Endothelial cell (in vitro differentiated cells): ENCODE measurements around the gene SLC39A6. TPM values are rescaled to one million over a fixed set of nuclear protein-coding genes. Genes with fewer than 3 reads are reported as not detected.
"Not testable (repeated sequence)": the region's sequence is repeated elsewhere in the genome, so short reads cannot be mapped to it uniquely, and the experiment has no call there.

Source experiments
- DNase-seq: peaks from one replicate; pipeline ENCODE4 v3.0.0; 2021; ENCODE audit warnings: low spot score
- H3K27ac Mint-ChIP-seq: one replicate; pipeline ENCODE4 v1.8.0; 2021; ENCODE audit warnings: mixed read lengths, inconsistent platforms; ENCODE audit not compliant: unreplicated experiment
- H3K27me3 Mint-ChIP-seq: one replicate; pipeline ENCODE4 v1.8.0; 2021; ENCODE audit warnings: mild to moderate bottlenecking, moderate library complexity, mixed read lengths, inconsistent platforms; ENCODE audit not compliant: unreplicated experiment
- H3K36me3 Mint-ChIP-seq: one replicate; pipeline ENCODE4 v1.8.0; 2021; ENCODE audit warnings: mild to moderate bottlenecking, low read depth, mixed read lengths, inconsistent platforms; ENCODE audit not compliant: unreplicated experiment
- H3K4me1 Mint-ChIP-seq: one replicate; pipeline ENCODE4 v1.8.0; 2021; ENCODE audit warnings: mild to moderate bottlenecking, mixed read lengths, inconsistent platforms; ENCODE audit not compliant: unreplicated experiment
- H3K4me3 Mint-ChIP-seq: one replicate; pipeline ENCODE4 v1.8.0; 2021; ENCODE audit warnings: mild to moderate bottlenecking, mixed read lengths, inconsistent platforms; ENCODE audit not compliant: unreplicated experiment
- H3K9me3 Mint-ChIP-seq: one replicate; pipeline ENCODE4 v1.8.0; 2021; ENCODE audit warnings: mixed read lengths, inconsistent platforms; ENCODE audit not compliant: unreplicated experiment
- CTCF ChIP-seq: fragments of 200-600 bp; sonication (generic); IDR thresholded peaks from one replicate; pipeline ENCODE4 v1.5.0; 2021; ENCODE audit warnings: antibody characterized with exemption; ENCODE audit not compliant: unreplicated experiment
- total RNA-seq: library from RNA; stranded (reverse); fragmentation: NEBNext Ultra II Directional; extraction: Animal tissue kit (Norgen Biotek cat#: 25700); gene quantifications from one replicate; pipeline ENCODE4 v1.2.1, GENCODE V29; 2021; ENCODE audit not compliant: unreplicated experiment

Gene SLC39A6
- total RNA-seq, 1 donor from 2014 or later: 28.2 TPM

DNA sequence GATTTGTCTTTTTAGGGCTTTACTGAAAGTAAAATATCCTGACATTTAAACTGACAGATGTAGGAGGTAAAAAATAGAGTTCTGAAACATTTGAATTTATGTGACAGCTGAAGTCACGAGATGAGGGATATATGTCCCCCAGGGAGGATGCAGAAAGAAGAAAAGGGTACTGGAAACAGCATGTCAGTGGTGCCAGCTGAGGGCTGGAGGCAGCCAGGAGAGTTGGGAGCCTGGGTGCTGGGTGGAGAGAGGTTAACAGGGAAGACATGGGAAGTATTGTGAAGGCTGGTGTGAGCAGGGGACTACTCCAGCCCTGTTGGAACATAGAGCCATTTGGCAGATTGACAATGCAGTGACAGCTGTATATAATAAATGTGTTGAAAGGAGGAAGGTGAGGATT lies 46.3 kb upstream of the SLC39A6 start:
- Mint-ChIP-seq H3K4me1 (peaks cover 14% of the 10 kb centered on the region), H3K36me3 (no peaks in the 10 kb centered on the region), H3K27me3 (peaks cover 1% of the 10 kb centered on the region), H3K27ac (no peak overlapping the region), H3K4me3 (no peak overlapping the region), H3K9me3 (no peaks in the 10 kb centered on the region)
- DNase-seq: no peak
- TF ChIP-seq CTCF: no peak

DNA sequence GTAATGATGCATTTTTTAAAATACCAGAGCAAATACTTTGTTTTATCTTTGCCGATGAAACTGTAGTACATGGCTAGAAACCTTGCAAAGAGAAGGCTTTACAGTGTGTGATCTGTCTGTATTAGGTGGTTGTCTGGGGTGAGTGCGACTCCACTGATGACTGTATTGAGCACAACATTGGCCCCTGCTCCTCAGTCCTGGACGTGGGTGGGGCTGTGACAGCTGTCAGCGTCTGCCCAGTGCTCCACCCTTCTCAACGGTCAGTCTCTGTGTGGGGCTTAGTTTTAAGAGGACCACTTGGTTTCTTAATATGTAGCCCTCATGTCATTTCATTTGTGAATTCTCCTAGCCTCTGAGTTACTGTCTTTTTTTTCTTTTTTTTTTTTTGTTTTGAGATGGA lies 40.8 kb upstream of the SLC39A6 start:
- TF ChIP-seq CTCF: no peak
- Mint-ChIP-seq H3K9me3 (no peaks in the 10 kb centered on the region), H3K27ac (no peak overlapping the region), H3K36me3 (peaks cover 21% of the 10 kb centered on the region), H3K4me1 (no peaks in the 10 kb centered on the region), H3K4me3 (no peak overlapping the region), H3K27me3 (peaks cover 3% of the 10 kb centered on the region)
- no peak for DNase-seq

DNA sequence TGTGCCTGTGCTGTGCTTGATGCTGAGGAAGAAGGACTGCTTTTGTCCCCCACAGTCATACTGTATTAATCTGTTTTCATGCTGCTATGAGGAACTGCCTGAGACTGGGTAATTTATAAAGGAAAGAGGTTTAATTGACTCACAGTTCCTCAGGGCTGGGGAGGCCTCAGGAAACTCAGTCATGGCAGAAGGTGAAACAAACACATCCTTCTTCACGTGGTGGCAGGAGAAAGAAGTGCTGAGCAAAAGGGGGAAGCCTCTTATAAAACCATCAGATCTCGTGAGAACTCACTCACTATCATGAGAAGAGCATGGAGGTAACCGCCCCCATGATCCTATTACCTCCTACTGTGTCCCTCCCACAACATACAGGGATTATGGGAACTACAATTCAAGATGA lies 39.2 kb upstream of the SLC39A6 start:
- not testable (repeated sequence) for H3K4me1 Mint-ChIP-seq, H3K27me3 Mint-ChIP-seq, H3K27ac Mint-ChIP-seq, H3K9me3 Mint-ChIP-seq, DNase-seq
- H3K4me3 Mint-ChIP-seq: peak overlapping the region; percentile 22
- H3K36me3 Mint-ChIP-seq: peaks cover 21% of the 10 kb centered on the region

DNA sequence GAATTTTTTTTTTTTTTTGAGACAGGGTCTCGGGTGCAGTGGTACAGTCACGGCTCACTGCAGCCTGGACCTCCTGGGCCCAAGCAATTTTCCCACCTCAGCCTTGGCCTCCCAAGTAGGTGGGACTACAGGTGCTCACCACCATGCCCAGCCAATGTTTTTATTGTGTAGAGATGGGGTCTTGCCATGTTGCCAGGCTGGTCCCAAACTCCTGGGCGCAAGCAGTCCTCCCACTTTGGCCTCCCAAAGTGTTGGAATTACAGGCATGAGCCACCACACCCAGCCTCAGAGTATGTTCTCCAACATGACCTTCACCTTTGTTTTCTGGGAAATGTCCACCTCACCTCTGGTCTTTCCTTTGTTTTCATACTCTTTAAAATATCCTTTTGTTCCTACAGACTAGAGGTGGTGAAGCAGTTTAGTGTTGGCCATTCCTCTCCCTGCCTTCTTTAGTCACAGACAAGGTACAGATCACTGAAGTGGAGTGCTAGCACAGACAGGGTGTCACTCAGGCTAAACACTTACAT lies 38.6 kb upstream of the SLC39A6 start:
- peaks cover 21% of the 10 kb centered on the region for H3K36me3 Mint-ChIP-seq
- H3K4me1 Mint-ChIP-seq: no peaks in the 10 kb centered on the region
- no peaks in the 10 kb centered on the region for H3K9me3 Mint-ChIP-seq
- peak overlapping the region; percentile 52 for H3K27ac Mint-ChIP-seq
- H3K27me3 Mint-ChIP-seq: peaks cover 3% of the 10 kb centered on the region
- no peak for DNase-seq
- TF ChIP-seq CTCF: no peak
- H3K4me3 Mint-ChIP-seq: peak overlapping the region; percentile 22

GRCh38 chr18:36162981-36163380 lies 33.8 kb upstream of the SLC39A6 start:
- peaks cover 4% of the 10 kb centered on the region for H3K27me3 Mint-ChIP-seq
- no peak overlapping the region for H3K27ac Mint-ChIP-seq
- H3K36me3 Mint-ChIP-seq: peaks cover 18% of the 10 kb centered on the region
- no peak for DNase-seq
- H3K4me1 Mint-ChIP-seq: no peaks in the 10 kb centered on the region
- no peaks in the 10 kb centered on the region for H3K9me3 Mint-ChIP-seq
- no peak overlapping the region for H3K4me3 Mint-ChIP-seq
- no peak for TF ChIP-seq CTCF

DNA sequence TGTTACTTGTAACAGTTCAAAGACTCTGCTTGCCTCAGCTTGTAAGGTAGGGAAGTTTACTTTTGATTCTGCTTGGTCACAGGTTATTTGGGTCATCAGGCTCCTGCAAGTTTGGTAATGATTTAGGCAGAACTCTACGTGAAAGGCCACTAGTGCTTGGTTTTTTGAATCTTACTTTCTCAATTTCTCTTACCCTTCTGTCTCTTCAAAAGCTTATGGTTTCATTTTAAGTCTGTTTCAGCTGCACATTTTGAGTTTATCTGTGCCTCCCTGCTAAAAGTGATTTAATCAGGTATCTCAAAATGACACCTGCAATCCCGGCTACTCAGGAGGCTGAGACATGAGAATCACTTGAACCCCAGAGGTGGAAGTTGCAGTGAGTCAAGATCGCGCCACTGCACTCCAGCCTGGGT lies 31.8 kb upstream of the SLC39A6 start:
- no peaks in the 10 kb centered on the region for H3K9me3 Mint-ChIP-seq
- H3K4me3 Mint-ChIP-seq: no peak overlapping the region
- no peak for DNase-seq
- TF ChIP-seq CTCF: no peak
- no peaks in the 10 kb centered on the region for H3K4me1 Mint-ChIP-seq
- no peak overlapping the region for H3K27ac Mint-ChIP-seq
- peaks cover 16% of the 10 kb centered on the region for H3K36me3 Mint-ChIP-seq
- peaks cover 4% of the 10 kb centered on the region for H3K27me3 Mint-ChIP-seq
